C4-2B (cell line): ENCODE measurements around the gene FUT6.

Source experiments
- H3K27ac ChIP-seq: fragments of 450-650 bp; 2 replicates; pipeline ENCODE4 v1.5.1; 2017
- CTCF ChIP-seq: fragments of 450-650 bp; conservative IDR thresholded peaks from 2 replicates; pipeline ENCODE4 v1.5.1; 2017; ENCODE audit warnings: mild to moderate bottlenecking
- ZFX ChIP-seq: fragments of 450-650 bp; IDR thresholded peaks from 2 replicates; pipeline ENCODE4 v1.6.1; 2017

The FUT6 gene

DNA sequence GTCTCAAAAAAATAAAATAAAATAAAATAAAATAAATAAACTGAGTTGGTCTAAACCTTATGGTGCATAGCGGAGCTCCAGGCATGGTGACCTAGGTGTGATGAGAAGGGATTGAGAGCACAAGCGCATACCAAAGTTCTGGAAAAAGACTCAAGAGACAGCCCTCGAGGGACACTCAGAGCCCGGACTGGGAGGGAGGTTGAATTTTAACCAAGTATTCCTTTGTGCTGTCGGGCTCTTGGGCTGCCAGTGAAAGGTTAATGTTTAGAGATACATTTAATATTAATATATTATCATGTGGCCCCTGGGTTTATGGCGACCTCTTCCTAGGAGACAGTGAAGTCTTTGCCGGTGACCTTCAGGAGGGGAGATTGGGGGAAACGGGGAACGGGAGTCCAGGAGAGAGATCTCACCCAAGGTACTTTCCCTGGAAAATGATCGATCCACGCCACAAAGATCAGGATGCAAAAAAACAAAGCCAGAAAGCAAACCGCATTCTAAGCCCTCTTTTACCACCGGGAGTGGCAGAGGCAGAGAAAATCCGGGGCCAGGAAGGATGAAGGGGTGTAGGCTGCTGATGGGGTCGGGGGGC lies 1.6 kb downstream of the FUT6 start:
- no peak overlapping the region for H3K27ac ChIP-seq
- no peak for TF ChIP-seq CTCF
- no peak for TF ChIP-seq ZFX

DNA sequence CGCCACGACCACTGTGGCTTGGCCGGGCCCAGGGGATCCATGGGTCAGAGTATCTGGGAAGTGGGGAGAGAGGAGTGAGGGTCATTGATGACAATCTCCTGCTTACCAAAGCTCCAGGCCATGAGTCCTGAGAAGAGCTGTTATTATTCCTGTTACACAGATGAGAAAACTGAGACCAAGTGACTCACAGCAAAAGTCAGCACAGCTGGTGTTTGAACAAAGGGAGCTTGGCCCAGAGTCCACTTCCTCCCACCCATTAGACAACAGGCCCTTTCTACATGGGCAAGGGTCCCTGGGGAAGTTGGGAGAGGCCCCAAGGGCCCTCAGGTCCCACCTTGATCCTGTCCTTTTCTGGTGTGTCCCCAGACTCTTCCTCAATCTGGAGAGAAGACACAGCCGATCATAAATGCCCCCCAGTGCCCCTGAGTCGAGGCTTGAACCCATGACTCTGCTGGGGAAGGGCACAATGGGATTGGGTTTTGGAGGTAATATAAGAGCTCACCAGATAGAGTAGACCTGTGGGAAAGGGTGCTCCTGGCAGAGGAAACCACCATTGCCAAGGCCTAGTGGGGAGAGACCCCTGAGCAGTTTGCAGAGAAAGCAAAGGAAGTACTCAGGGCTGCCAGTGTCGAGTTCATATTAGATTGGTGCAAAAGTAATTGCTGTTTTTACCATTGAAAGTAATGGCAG lies 6.8 kb downstream of the FUT6 start:
- no peak for TF ChIP-seq CTCF
- TF ChIP-seq ZFX: no peak
- H3K27ac ChIP-seq: no peak overlapping the region

GRCh38 chr19:5832061-5832460 lies 7.4 kb downstream of the FUT6 start:
- H3K27ac ChIP-seq: no peak overlapping the region
- TF ChIP-seq CTCF (no peak), ZFX (no peak)

DNA sequence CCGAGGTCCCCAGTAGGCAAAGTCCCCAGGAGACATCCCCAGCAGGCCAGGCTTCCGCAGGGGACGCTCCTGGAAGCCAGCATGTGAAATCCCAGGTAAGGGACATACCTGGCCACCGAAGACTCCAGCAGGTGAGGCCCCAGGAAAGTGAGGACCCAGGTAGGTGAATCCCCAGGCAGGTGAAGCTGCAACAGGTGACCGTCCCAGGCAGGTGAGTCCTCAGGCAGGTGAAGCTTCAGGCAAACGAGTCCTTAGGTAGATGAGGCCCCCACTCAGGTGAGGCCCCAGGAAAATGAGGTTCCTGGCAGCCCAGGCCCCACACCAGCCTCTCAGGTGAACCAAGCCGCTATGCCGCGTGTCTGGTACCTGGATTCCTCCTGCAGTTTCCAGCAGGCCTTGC lies 8.3 kb downstream of the FUT6 start:
- TF ChIP-seq ZFX (no peak), CTCF (no peak)
- H3K27ac ChIP-seq: no peak overlapping the region

DNA sequence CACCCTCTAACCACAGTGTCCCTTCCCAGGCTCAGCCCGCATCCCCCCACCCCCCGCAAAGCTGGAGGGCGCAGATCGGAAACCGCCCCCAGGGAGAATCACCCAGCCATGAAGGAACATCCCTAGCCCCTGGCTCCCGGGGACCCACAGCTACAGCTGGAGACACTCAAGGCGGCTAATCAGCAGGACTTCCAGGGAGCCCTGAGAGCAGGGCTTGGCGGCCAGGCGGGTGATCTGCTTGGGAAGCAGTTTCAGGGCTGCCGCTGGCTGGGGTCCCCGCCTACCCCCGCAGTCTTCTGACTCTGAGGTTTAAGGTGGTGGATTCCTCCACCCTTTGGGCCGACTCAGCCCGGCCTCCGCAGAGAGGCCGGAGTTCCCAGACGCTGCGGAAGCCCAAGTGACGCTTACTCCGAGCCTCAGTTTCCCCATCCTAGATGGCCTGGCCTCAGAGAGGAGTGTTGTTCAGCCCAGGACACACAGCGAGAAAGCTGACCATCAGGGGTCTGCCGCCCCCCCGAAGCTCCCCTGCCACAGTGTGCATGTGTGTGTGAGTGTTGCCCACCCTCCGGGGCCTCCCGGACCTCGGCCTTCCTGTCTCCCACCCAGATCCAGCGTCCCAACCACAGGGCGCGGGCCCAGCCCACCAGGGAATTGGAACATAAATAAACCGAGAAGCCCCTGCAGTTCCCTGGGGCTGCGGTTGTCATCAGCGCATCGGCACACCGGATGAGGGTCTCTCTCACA lies 9.8 kb downstream of the FUT6 start:
- TF ChIP-seq CTCF (no peak), ZFX (no peak)
- H3K27ac ChIP-seq: no peak overlapping the region; the same call in 1 of the 2 replicates

- peak overlapping the region; percentile 84 for H3K27ac ChIP-seq
- TF ChIP-seq CTCF: no peak
Observed at GRCh38 chr19:5828661-5829566, 10.6 kb downstream of the FUT6 start.
